ENCODE data around the gene KCNN2. TPM values are rescaled to one million over a fixed set of nuclear protein-coding genes. Genes with fewer than 3 reads are reported as not detected.

Gene KCNN2
- total RNA-seq: 0.17 TPM in 1 of 2 replicates, not detected in the other

GRCh38 chr5:114361724-114362196, at the start of gene KCNN2:
TSS of gene KCNN2 (plus strand) at chr5:114362070. CDS start at chr5:114362140, 70 bp downstream.

Measured in smooth muscle cell of the pulmonary artery (primary cell).